Measurements from ENCODE around the gene ATP6V0E2. TPM values are rescaled to one million over a fixed set of nuclear protein-coding genes. Genes with fewer than 3 reads are reported as not detected.

ATP6V0E2 gene
- total RNA-seq, 4 donors from 2014 or later = 1.9 to 56.7 (median 28.4) TPM

DNA sequence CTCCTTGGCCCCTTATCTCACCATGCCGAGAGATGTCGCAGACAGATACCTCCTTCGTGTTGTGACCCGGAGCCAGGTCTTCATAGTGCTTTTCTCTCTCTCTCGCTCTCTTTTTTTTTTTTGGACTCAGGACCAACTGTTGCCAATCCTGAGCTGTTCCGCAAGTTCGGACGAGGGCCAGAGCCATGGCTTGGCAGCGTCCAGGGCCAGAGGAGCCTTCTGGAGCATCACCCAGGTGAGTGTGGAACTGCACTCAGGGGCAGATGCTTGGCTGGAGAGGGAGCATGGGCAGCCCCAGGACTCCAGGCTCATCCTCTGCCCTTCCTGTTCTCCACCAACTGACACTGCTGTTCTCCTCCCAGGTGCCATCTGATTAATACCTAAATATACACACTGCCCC, 27.7 kb upstream of the ATP6V0E2 start:
- DNase-seq = no peak
- no peak overlapping the region for H3K4me3 ChIP-seq
- no peaks in the 10 kb centered on the region for H3K9me3 ChIP-seq
- H3K27me3 ChIP-seq = no peaks in the 10 kb centered on the region
- in situ Hi-C loops (cut with MboI; ENCODE audit: low pct_ligation_motif_present in 1 of 4, low pct_unique_long_range_greater_than_20kb in 1 of 4, low sequenced_read_pairs in 3 of 4) = no loop called here
- TF ChIP-seq POLR2A (IDR thresholded peaks at IDR 0.05) = no peak
- TF ChIP-seq EP300 (IDR thresholded peaks at IDR 0.05; ENCODE audit: low read depth) = no peak
- no peak for TF ChIP-seq POLR2AphosphoS5 (IDR thresholded peaks at IDR 0.05)
- no peak for TF ChIP-seq CTCF (IDR thresholded peaks at IDR 0.05)
- H3K27ac ChIP-seq = no peak overlapping the region
- peaks cover 0 to 4% (median 0%) of the 10 kb centered on the region in 4 donors for H3K36me3 ChIP-seq
- WGBS, 2 donors (ENCODE audit: low coverage in 1 of 2) = 90 to 97% methylated on average over 8 to 9 of the region's 9 CpGs
- no peaks in the 10 kb centered on the region for H3K4me1 ChIP-seq
- intact Hi-C loops (cut with DNase I; ENCODE audit: low total_unique reads) = loop anchor here (5.0 kb wide), 1 partner anchor 729 kb away; no protein-coding TSS in a partner anchor

DNA sequence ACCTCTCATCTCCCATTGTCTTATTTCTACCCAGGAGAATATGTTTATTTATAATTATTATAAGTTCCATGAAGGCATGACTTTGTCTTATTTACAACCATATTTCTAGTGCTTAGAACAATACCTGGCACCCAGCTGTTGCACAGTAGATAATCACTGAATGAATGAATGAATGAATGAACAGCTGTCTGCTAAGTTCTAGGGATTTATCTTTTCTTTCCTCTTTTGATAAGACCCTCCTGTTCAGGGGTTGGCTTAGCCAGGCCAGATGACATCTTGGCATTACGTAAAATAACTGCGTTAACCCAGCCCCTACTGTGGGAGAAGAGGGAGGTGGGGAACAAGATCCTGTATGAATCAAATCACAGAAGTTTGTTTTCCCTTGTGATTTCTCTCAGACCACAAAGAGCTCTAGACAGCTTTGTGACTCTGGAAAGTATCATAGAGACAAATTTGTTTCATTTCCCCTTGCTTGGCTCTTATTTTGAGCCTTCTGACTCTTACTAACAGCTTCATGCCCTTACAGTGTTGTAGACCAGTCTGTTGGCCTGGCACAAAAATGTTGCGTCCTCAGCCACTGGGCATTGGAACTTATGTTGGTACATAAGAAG, 27.2 kb upstream of the ATP6V0E2 start:
- Histone ChIP-seq H3K27me3 (no peaks in the 10 kb centered on the region), H3K27ac (no peak overlapping the region), H3K9me3 (no peaks in the 10 kb centered on the region), H3K4me3 (no peak overlapping the region), H3K36me3 (peaks cover 0 to 4% (median 0%) of the 10 kb centered on the region in 4 donors), H3K4me1 (no peaks in the 10 kb centered on the region)
- WGBS, 2 donors (ENCODE audit: low coverage in 1 of 2) = 87 to 89% methylated on average over 3 of the region's 3 CpGs
- in situ Hi-C loops (cut with MboI; ENCODE audit: low pct_ligation_motif_present in 1 of 4, low pct_unique_long_range_greater_than_20kb in 1 of 4, low sequenced_read_pairs in 3 of 4) = no loop called here
- intact Hi-C loops (cut with DNase I; ENCODE audit: low total_unique reads) = loop anchor here (5.0 kb wide), 1 partner anchor 729 kb away; no protein-coding TSS in a partner anchor
- no peak for DNase-seq
- no peak for TF ChIP-seq POLR2A (IDR thresholded peaks at IDR 0.05)
- no peak for TF ChIP-seq POLR2AphosphoS5 (IDR thresholded peaks at IDR 0.05)
- no peak for TF ChIP-seq CTCF (IDR thresholded peaks at IDR 0.05)
- no peak for TF ChIP-seq EP300 (IDR thresholded peaks at IDR 0.05; ENCODE audit: low read depth)

DNA sequence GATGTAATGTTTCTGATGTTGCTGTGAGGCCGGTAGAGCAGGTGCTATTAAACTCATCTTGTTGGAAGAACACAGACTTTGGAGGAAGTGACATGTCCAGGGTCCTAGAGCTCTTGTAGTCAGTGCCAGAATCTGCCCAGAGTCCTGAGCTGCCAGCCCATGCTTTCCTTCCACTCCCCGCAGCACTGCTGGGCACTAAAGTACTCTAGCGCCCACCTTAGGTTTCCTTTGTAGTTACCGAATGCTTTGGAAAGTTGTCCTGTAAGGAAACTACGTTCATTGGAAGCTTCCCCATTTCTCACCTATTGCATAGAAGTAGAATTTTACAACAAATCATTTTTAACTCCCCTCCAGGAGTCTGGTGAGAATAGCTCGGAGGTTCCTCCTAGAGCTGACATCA, 24.6 kb upstream of the ATP6V0E2 start:
- no peak overlapping the region for H3K27ac ChIP-seq
- H3K27me3 ChIP-seq = no peaks in the 10 kb centered on the region
- WGBS, 2 donors (ENCODE audit: low coverage in 1 of 2) = 84 to 88% methylated on average over 4 to 6 of the region's 6 CpGs
- in situ Hi-C loops (cut with MboI; ENCODE audit: low pct_ligation_motif_present in 1 of 4, low pct_unique_long_range_greater_than_20kb in 1 of 4, low sequenced_read_pairs in 3 of 4) = no loop called here
- H3K36me3 ChIP-seq = peaks cover 0 to 4% (median 0%) of the 10 kb centered on the region in 4 donors
- DNase-seq = no peak
- H3K4me3 ChIP-seq = no peak overlapping the region
- TF ChIP-seq CTCF (IDR thresholded peaks at IDR 0.05) = no peak
- intact Hi-C loops (cut with DNase I; ENCODE audit: low total_unique reads) = loop anchor here (5.0 kb wide), 1 partner anchor 732 kb away; no protein-coding TSS in a partner anchor
- H3K9me3 ChIP-seq = no peaks in the 10 kb centered on the region
- H3K4me1 ChIP-seq = peaks cover 0 to 1% (median 0%) of the 10 kb centered on the region in 4 donors

- H3K27me3 ChIP-seq = no peaks in the 10 kb centered on the region
- H3K36me3 ChIP-seq = peaks cover 0 to 4% (median 0%) of the 10 kb centered on the region in 4 donors
- WGBS, 2 donors (ENCODE audit: low coverage in 1 of 2) = 83 to 91% methylated on average over 1 to 16 of the region's 16 CpGs
- no peak for DNase-seq
- TF ChIP-seq POLR2AphosphoS5 (IDR thresholded peaks at IDR 0.05) = no peak
- TF ChIP-seq CTCF (IDR thresholded peaks at IDR 0.05) = no peak
- TF ChIP-seq POLR2A (IDR thresholded peaks at IDR 0.05) = no peak
- no peak for TF ChIP-seq EP300 (IDR thresholded peaks at IDR 0.05; ENCODE audit: low read depth)
- in situ Hi-C loops (cut with MboI; ENCODE audit: low pct_ligation_motif_present in 1 of 4, low pct_unique_long_range_greater_than_20kb in 1 of 4, low sequenced_read_pairs in 3 of 4) = no loop called here
- H3K9me3 ChIP-seq = no peaks in the 10 kb centered on the region
- H3K4me3 ChIP-seq = no peak overlapping the region
- peaks cover 0 to 11% (median 4%) of the 10 kb centered on the region in 4 donors for H3K4me1 ChIP-seq
- H3K27ac ChIP-seq = no peak overlapping the region
- intact Hi-C loops (cut with DNase I; ENCODE audit: low total_unique reads) = no loop called here
These were observed 23.7 kb upstream of the ATP6V0E2 start for GRCh38 chr7:149850007-149850594.

Data from transverse colon (tissue), 4 donors.